GM23338 (cell line): ENCODE results near the gene TMEM30A. TPM values are rescaled to one million over a fixed set of nuclear protein-coding genes. Genes with fewer than 3 reads are reported as not detected.
A peak's percentile ranks its signal among the peaks of the same experiment; 100 is the strongest.

Experiments used
- ATAC-seq: fragments of 200-7000 bp; cut with Tn5 transposase; 3 replicates; pipeline ENCODE4 v1.9.1; 2020
- DNase-seq: peaks from one replicate; pipeline ENCODE4 v3.0.0-alpha.2; 2015; ENCODE audit warnings: low spot score
- H2AFZ ChIP-seq: fragments of 200-600 bp; sonication (generic); 2 replicates; pipeline ENCODE4 v1.8.0; 2016; ENCODE audit warnings: antibody characterized with exemption, mild to moderate bottlenecking, moderate library complexity
- H3F3A ChIP-seq: fragments of 200-600 bp; sonication (generic); replicated peaks from 2 replicates; pipeline ENCODE4 v1.8.0; 2017; ENCODE audit warnings: antibody characterized with exemption, mixed run types, low read depth
- H3K27ac ChIP-seq: fragments of 200-600 bp; sonication (generic); 2 replicates; pipeline ENCODE4 v1.6.1; 2016; ENCODE audit warnings: low read depth
- H3K27me3 ChIP-seq: fragments of 200-600 bp; sonication (generic); 2 replicates; pipeline ENCODE4 v1.8.0; 2016; ENCODE audit warnings: mild to moderate bottlenecking, mixed run types, moderate library complexity; ENCODE audit not compliant: insufficient read depth
- H3K36me3 ChIP-seq: fragments of 200-600 bp; sonication (generic); 2 replicates; pipeline ENCODE4 v1.8.0; 2016; ENCODE audit warnings: mild to moderate bottlenecking; ENCODE audit not compliant: insufficient read depth
- H3K4me1 ChIP-seq: fragments of 200-600 bp; sonication (generic); 2 replicates; pipeline ENCODE4 v1.8.0; 2016; ENCODE audit warnings: mild to moderate bottlenecking, moderate library complexity; ENCODE audit not compliant: insufficient read depth
- H3K4me2 ChIP-seq: fragments of 200-600 bp; sonication (generic); 2 replicates; pipeline ENCODE4 v1.7.1; 2017; ENCODE audit warnings: mixed run types
- H3K4me3 ChIP-seq: fragments of 200-600 bp; sonication (generic); 2 replicates; pipeline ENCODE4 v1.6.1; 2016; ENCODE audit warnings: mixed run types
- H3K79me2 ChIP-seq: fragments of 200-600 bp; sonication (generic); replicated peaks from 2 replicates; pipeline ENCODE4 v1.8.0; 2017; ENCODE audit warnings: mild to moderate bottlenecking; ENCODE audit not compliant: insufficient read depth
- H3K9me2 ChIP-seq: fragments of 200-600 bp; sonication (generic); 2 replicates; pipeline ENCODE4 v1.8.0; 2017; ENCODE audit not compliant: insufficient read depth
- H4K20me1 ChIP-seq: fragments of 200-600 bp; sonication (generic); replicated peaks from 2 replicates; pipeline ENCODE4 v1.8.0; 2017; ENCODE audit warnings: mild to moderate bottlenecking; ENCODE audit not compliant: insufficient read depth
- H3K27ac Mint-ChIP-seq: 2 replicates; pipeline ENCODE4 v1.8.0; 2020; ENCODE audit warnings: inconsistent platforms, mild to moderate bottlenecking, moderate library complexity, mixed read lengths
- H3K27me3 Mint-ChIP-seq: 3 replicates; pipeline ENCODE4 v1.8.0; 2022; ENCODE audit warnings: low read depth, mild to moderate bottlenecking, moderate library complexity, mixed read lengths, inconsistent platforms; ENCODE audit not compliant: insufficient read depth, poor library complexity
- H3K36me3 Mint-ChIP-seq: 3 replicates; pipeline ENCODE4 v1.8.0; 2021; ENCODE audit warnings: low read depth, mild to moderate bottlenecking, inconsistent platforms, moderate library complexity, mixed read lengths
- H3K4me1 Mint-ChIP-seq: 3 replicates; pipeline ENCODE4 v1.8.0; 2020; ENCODE audit warnings: mild to moderate bottlenecking, inconsistent platforms, mixed read lengths
- H3K4me3 Mint-ChIP-seq: 3 replicates; pipeline ENCODE4 v1.8.0; 2021; ENCODE audit warnings: moderate library complexity, mild to moderate bottlenecking, inconsistent platforms, mixed read lengths
- H3K9me3 Mint-ChIP-seq: 3 replicates; pipeline ENCODE4 v1.8.0; 2020; ENCODE audit warnings: moderate library complexity, mild to moderate bottlenecking, inconsistent platforms, mixed read lengths
- polyA plus RNA-seq: library from polyadenylated mRNA; unstranded; fragments of >200 nt; fragmentation: Nextera tagmentation; extraction: Ambion mirVana; gene quantifications from 2 replicates; pipeline ENCODE4 v1.2.1, GENCODE V29; 2016
- total RNA-seq: library from RNA; depleted of rRNA; stranded (reverse); fragments of >200 nt; shearing (Covaris generic); gene quantifications from 2 replicates; pipeline ENCODE4 v1.2.3, GENCODE V29; 2014
- TF ChIP-seq, protein P1 (sequence below): fragments of 250-450 bp; sonication (Bioruptor Pico); IDR thresholded peaks from 2 replicates; pipeline ENCODE4 v1.5.0; 2020; ENCODE audit warnings: mild to moderate bottlenecking, moderate library complexity
- TF ChIP-seq, protein P2 (sequence below), 2 experiments: fragments of 200-600 bp in 1 of 2; sonication (generic) in 1 of 2; conservative IDR thresholded peaks; 2 replicates each; pipeline versions ENCODE4 v1.5.1 to v1.6.1; 2016 to 2017; ENCODE audit warnings: antibody characterized with exemption in 2 of 2, low read depth in 2 of 2, mild to moderate bottlenecking in 2 of 2, moderate library complexity in 1 of 2

The TMEM30A gene
- total and polyA plus RNA-seq, 2 experiments from 2014 or later: 61.7 to 99.9 TPM

DNA sequence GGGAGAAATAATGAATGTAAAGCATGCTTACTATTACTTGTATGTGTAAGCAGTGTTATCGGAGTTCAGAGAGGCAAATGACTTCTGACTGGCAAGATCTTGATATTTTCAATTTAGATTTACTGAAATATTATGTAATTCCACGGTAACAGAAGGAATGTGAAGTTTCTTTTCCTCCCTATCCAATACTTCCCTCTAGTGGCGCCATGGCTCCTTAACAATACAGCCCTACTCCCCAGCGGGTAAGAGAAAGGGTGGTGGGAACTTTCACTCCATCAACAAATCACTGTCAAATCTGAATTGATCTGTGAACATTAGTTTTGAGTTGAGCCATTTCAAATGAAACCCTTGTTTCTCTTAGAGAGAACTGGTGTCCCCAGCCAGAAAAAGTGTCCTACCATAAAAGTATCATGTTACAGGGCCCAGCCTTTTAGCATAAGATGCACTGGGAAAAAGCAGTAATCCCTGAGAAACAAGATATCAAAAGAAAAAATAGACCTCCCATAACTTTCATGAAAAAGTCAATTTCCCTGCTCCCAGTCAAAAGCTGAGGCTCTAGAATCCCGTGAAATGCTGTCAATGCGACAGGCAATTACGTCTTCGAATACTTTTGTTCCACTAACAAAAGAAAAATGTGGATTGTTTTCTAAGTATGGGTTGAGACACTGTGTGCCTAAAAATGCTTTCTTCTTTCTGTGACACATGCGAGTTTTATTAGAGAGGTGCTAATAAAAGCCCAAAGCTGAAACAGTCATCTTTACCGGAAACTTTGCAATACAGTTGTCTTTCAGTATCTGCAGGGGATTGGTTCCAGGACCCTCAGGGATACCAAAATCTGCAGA lies 53.9 kb downstream of the TMEM30A start:
- H3K4me3 ChIP-seq: no peak overlapping the region
- no peaks in the 10 kb centered on the region for H3K79me2 ChIP-seq

More for the DNA sequence above, 53.9 kb downstream of the TMEM30A start:
- Mint-ChIP-seq H3K4me1 (peaks cover 34% of the 10 kb centered on the region), H3K27me3 (peaks cover 2% of the 10 kb centered on the region), H3K4me3 (no peak overlapping the region), H3K27ac (no peak overlapping the region), H3K36me3 (no peaks in the 10 kb centered on the region), H3K9me3 (no peaks in the 10 kb centered on the region)
- no peaks in the 10 kb centered on the region for H3K9me2 ChIP-seq
- no peaks in the 10 kb centered on the region for H3K27me3 ChIP-seq
- no peaks in the 10 kb centered on the region for H3K36me3 ChIP-seq
- no peak overlapping the region for H3K4me2 ChIP-seq
- H3K27ac ChIP-seq: no peak overlapping the region
- H2AFZ ChIP-seq: no peak overlapping the region
- ATAC-seq: peak; percentile 74
- no peaks in the 10 kb centered on the region for H3F3A ChIP-seq
- H4K20me1 ChIP-seq: no peaks in the 10 kb centered on the region
- TF ChIP-seq, protein P1, sequence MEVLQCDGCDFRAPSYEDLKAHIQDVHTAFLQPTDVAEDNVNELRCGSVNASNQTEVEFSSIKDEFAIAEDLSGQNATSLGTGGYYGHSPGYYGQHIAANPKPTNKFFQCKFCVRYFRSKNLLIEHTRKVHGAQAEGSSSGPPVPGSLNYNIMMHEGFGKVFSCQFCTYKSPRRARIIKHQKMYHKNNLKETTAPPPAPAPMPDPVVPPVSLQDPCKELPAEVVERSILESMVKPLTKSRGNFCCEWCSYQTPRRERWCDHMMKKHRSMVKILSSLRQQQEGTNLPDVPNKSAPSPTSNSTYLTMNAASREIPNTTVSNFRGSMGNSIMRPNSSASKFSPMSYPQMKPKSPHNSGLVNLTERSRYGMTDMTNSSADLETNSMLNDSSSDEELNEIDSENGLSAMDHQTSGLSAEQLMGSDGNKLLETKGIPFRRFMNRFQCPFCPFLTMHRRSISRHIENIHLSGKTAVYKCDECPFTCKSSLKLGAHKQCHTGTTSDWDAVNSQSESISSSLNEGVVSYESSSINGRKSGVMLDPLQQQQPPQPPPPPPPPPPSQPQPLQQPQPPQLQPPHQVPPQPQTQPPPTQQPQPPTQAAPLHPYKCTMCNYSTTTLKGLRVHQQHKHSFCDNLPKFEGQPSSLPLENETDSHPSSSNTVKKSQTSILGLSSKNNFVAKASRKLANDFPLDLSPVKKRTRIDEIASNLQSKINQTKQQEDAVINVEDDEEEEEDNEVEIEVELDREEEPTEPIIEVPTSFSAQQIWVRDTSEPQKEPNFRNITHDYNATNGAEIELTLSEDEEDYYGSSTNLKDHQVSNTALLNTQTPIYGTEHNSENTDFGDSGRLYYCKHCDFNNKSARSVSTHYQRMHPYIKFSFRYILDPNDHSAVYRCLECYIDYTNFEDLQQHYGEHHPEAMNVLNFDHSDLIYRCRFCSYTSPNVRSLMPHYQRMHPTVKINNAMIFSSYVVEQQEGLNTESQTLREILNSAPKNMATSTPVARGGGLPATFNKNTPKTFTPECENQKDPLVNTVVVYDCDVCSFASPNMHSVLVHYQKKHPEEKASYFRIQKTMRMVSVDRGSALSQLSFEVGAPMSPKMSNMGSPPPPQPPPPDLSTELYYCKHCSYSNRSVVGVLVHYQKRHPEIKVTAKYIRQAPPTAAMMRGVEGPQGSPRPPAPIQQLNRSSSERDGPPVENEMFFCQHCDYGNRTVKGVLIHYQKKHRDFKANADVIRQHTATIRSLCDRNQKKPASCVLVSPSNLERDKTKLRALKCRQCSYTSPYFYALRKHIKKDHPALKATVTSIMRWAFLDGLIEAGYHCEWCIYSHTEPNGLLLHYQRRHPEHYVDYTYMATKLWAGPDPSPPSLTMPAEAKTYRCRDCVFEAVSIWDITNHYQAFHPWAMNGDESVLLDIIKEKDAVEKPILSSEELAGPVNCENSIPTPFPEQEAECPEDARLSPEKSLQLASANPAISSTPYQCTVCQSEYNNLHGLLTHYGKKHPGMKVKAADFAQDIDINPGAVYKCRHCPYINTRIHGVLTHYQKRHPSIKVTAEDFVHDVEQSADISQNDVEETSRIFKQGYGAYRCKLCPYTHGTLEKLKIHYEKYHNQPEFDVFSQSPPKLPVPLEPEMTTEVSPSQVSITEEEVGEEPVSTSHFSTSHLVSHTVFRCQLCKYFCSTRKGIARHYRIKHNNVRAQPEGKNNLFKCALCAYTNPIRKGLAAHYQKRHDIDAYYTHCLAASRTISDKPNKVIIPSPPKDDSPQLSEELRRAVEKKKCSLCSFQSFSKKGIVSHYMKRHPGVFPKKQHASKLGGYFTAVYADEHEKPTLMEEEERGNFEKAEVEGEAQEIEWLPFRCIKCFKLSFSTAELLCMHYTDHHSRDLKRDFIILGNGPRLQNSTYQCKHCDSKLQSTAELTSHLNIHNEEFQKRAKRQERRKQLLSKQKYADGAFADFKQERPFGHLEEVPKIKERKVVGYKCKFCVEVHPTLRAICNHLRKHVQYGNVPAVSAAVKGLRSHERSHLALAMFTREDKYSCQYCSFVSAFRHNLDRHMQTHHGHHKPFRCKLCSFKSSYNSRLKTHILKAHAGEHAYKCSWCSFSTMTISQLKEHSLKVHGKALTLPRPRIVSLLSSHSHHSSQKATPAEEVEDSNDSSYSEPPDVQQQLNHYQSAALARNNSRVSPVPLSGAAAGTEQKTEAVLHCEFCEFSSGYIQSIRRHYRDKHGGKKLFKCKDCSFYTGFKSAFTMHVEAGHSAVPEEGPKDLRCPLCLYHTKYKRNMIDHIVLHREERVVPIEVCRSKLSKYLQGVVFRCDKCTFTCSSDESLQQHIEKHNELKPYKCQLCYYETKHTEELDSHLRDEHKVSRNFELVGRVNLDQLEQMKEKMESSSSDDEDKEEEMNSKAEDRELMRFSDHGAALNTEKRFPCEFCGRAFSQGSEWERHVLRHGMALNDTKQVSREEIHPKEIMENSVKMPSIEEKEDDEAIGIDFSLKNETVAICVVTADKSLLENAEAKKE (CRISPR knock-in tag): no peak
- TF ChIP-seq, protein P2, sequence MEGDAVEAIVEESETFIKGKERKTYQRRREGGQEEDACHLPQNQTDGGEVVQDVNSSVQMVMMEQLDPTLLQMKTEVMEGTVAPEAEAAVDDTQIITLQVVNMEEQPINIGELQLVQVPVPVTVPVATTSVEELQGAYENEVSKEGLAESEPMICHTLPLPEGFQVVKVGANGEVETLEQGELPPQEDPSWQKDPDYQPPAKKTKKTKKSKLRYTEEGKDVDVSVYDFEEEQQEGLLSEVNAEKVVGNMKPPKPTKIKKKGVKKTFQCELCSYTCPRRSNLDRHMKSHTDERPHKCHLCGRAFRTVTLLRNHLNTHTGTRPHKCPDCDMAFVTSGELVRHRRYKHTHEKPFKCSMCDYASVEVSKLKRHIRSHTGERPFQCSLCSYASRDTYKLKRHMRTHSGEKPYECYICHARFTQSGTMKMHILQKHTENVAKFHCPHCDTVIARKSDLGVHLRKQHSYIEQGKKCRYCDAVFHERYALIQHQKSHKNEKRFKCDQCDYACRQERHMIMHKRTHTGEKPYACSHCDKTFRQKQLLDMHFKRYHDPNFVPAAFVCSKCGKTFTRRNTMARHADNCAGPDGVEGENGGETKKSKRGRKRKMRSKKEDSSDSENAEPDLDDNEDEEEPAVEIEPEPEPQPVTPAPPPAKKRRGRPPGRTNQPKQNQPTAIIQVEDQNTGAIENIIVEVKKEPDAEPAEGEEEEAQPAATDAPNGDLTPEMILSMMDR (conservative IDR thresholded peaks at IDR 0.05; ENCODE audit: low read depth in 2 of 2): peak; percentile 85 to 92
- H3K4me1 ChIP-seq: peaks cover 14% of the 10 kb centered on the region
- peak; percentile 86 for DNase-seq
